Endothelial cell (in vitro differentiated cells): ENCODE measurements around the gene PTGES. TPM values are rescaled to one million over a fixed set of nuclear protein-coding genes. Genes with fewer than 3 reads are reported as not detected.

Source experiments
- DNase-seq: peaks from one replicate; pipeline ENCODE4 v3.0.0; 2021; ENCODE audit warnings: low spot score
- H3K27ac Mint-ChIP-seq: one replicate; pipeline ENCODE4 v1.8.0; 2021; ENCODE audit warnings: mixed read lengths, inconsistent platforms; ENCODE audit not compliant: unreplicated experiment
- H3K27me3 Mint-ChIP-seq: one replicate; pipeline ENCODE4 v1.8.0; 2021; ENCODE audit warnings: mild to moderate bottlenecking, moderate library complexity, mixed read lengths, inconsistent platforms; ENCODE audit not compliant: unreplicated experiment
- H3K36me3 Mint-ChIP-seq: one replicate; pipeline ENCODE4 v1.8.0; 2021; ENCODE audit warnings: mild to moderate bottlenecking, low read depth, mixed read lengths, inconsistent platforms; ENCODE audit not compliant: unreplicated experiment
- H3K4me1 Mint-ChIP-seq: one replicate; pipeline ENCODE4 v1.8.0; 2021; ENCODE audit warnings: mild to moderate bottlenecking, mixed read lengths, inconsistent platforms; ENCODE audit not compliant: unreplicated experiment
- H3K4me3 Mint-ChIP-seq: one replicate; pipeline ENCODE4 v1.8.0; 2021; ENCODE audit warnings: mild to moderate bottlenecking, mixed read lengths, inconsistent platforms; ENCODE audit not compliant: unreplicated experiment
- H3K9me3 Mint-ChIP-seq: one replicate; pipeline ENCODE4 v1.8.0; 2021; ENCODE audit warnings: mixed read lengths, inconsistent platforms; ENCODE audit not compliant: unreplicated experiment
- total RNA-seq: library from RNA; stranded (reverse); fragmentation: NEBNext Ultra II Directional; extraction: Animal tissue kit (Norgen Biotek cat#: 25700); gene quantifications from one replicate; pipeline ENCODE4 v1.2.1, GENCODE V29; 2021; ENCODE audit not compliant: unreplicated experiment
- TF ChIP-seq, protein P1 (sequence below): fragments of 200-600 bp; sonication (generic); IDR thresholded peaks from one replicate; pipeline ENCODE4 v1.5.0; 2021; ENCODE audit warnings: antibody characterized with exemption; ENCODE audit not compliant: unreplicated experiment

Gene PTGES
- total RNA-seq, 1 donor from 2014 or later = 0.15 TPM

DNA sequence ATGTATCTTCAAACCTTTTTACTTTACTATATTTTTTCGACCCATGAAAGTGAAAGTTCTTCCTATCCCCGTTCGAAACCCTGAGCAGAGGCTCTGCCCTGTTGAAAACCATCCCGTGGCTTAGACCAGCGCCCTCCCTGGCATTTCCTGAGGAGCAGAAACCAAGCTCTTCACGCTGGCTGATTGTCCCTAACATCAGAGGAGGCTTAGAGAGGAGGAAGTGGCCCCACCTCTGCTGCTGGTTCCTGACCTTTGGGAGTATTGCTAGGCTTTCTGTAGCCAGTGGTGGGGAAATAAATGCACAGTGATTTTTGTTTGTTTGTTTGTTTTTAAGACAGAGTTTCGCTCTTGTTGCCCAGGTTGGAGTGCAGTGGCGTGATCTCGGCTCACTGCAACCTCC, 4.2 kb upstream of the PTGES start:
- Mint-ChIP-seq H3K27ac (no peak overlapping the region), H3K4me3 (no peak overlapping the region), H3K27me3 (no peaks in the 10 kb centered on the region), H3K36me3 (no peaks in the 10 kb centered on the region), H3K9me3 (no peaks in the 10 kb centered on the region), H3K4me1 (peaks cover 6% of the 10 kb centered on the region)
- DNase-seq = no peak
- TF ChIP-seq, protein P1, sequence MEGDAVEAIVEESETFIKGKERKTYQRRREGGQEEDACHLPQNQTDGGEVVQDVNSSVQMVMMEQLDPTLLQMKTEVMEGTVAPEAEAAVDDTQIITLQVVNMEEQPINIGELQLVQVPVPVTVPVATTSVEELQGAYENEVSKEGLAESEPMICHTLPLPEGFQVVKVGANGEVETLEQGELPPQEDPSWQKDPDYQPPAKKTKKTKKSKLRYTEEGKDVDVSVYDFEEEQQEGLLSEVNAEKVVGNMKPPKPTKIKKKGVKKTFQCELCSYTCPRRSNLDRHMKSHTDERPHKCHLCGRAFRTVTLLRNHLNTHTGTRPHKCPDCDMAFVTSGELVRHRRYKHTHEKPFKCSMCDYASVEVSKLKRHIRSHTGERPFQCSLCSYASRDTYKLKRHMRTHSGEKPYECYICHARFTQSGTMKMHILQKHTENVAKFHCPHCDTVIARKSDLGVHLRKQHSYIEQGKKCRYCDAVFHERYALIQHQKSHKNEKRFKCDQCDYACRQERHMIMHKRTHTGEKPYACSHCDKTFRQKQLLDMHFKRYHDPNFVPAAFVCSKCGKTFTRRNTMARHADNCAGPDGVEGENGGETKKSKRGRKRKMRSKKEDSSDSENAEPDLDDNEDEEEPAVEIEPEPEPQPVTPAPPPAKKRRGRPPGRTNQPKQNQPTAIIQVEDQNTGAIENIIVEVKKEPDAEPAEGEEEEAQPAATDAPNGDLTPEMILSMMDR = no peak

DNA sequence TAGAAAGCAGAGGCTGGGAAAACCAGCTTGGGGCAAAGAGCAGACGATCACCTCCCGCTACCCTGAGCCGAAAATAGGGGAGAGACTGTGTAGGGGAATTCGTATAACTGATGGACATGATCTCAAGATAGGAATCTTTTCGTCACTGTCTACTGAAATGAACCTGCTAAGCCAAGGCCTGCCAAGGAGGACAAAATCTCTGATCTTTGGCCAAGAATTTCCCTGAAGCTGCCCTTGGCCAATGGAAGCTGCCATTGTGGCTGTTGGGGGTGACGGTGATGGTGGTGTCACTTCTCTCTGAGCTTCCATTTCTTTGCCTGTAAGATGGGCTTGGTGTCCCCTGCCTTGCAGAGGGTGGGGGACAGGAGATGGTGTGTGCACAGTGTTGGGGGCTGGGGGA, 3.3 kb upstream of the PTGES start:
- TF ChIP-seq, protein P1 = no peak
- Mint-ChIP-seq H3K27me3 (no peaks in the 10 kb centered on the region), H3K9me3 (no peaks in the 10 kb centered on the region), H3K27ac (no peak overlapping the region), H3K4me3 (no peak overlapping the region), H3K36me3 (no peaks in the 10 kb centered on the region), H3K4me1 (peaks cover 6% of the 10 kb centered on the region)
- no peak for DNase-seq

DNA sequence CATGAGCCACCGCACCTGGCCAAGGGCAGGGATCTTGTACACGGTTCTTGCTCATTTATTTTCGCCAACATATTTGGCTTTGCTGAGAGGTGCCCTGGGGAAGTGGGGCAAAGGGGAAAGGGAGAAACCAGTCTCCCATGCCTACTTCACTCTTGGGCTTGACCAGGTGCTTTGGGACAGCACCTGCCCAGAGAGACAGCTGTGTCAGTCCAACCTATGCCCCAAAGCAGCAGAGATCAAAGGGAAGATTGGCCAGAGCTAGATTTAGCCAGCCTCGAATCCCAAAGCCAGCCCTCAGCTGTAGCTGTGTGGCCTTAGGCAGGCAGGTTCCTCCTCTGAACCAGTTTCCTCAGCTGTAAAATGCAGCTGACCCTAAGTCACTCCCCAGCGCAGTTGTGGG, 2.3 kb upstream of the PTGES start:
- Mint-ChIP-seq H3K4me1 (peaks cover 6% of the 10 kb centered on the region), H3K36me3 (no peaks in the 10 kb centered on the region), H3K27me3 (peaks cover 2% of the 10 kb centered on the region), H3K27ac (no peak overlapping the region), H3K4me3 (no peak overlapping the region), H3K9me3 (no peaks in the 10 kb centered on the region)
- no peak for DNase-seq
- TF ChIP-seq, protein P1 = no peak

DNA sequence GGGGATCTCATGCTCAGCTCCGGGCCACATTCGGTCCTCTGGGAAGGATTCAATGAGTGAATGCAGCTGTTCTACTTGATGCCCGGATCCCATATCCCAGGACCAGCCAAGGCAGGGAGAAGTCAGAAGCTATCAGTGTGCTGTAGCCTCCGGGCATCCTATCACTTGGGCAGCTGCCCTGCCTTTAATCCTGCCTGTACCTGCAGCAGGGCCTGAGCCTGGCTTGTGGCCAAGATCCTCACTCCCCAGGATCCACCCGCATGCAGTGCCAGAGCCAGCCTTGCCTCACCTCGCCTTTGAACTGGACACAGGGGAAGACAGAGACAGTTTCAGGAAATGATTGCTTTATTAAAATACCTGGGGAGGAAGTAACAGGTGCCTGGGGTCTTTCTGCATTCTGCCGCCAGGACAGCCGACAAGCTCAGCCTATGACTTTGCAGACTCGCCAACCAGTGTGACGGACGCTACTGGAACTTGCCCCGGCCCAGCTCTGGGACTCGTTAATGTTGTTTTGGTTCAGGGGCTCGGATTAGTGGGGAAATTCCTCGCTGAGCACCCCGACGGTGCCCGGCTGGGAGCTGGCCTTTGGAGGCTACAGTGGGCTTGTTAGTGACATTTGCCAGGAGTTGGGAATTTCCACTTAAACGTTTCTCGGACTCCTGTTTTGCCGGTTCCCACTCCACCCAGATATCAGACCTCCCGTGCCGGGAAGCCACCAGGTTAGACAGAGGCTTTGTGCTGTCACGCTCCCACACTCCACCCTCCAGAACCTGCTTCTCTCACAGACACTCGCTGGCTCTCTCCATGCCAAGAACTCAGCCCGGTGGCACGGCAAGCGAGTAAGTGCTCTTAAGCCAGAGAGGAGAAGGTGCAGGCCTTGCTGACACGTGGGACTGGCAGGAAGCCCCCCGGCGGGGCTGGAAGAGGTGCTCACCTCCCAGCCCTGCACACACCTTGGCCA, 721 bp downstream of the PTGES start:
- no peaks in the 10 kb centered on the region for H3K9me3 Mint-ChIP-seq
- no peak overlapping the region for H3K27ac Mint-ChIP-seq

More for the DNA sequence above, 721 bp downstream of the PTGES start:
- H3K36me3 Mint-ChIP-seq = no peaks in the 10 kb centered on the region
- H3K27me3 Mint-ChIP-seq = peaks cover 3% of the 10 kb centered on the region
- TF ChIP-seq, protein P1 = no peak
- peaks cover 3% of the 10 kb centered on the region for H3K4me1 Mint-ChIP-seq
- DNase-seq = no peak
- H3K4me3 Mint-ChIP-seq = peak overlapping the region; percentile 37
